Natural killer cell (primary cell): ENCODE measurements around the gene TEPSIN. TPM values are rescaled to one million over a fixed set of nuclear protein-coding genes. Genes with fewer than 3 reads are reported as not detected.

Source experiments
- ATAC-seq, 3 donors: fragments of 150-1000 bp in 2 of 3; fragments of 200-7000 bp in 1 of 3; cut with Tn5 transposase; 1 replicate in 1 of 3; 2 replicates in 2 of 3; pipeline ENCODE4 v1.10.0; 2021; ENCODE audit warnings: mild to moderate bottlenecking in 2 of 3, moderate library complexity in 2 of 3
- DNase-seq, 2 donors: peaks; one replicate each; pipeline versions ENCODE4 v3.0.0 to v3.0.0-alpha.2; 2013 to 2021; ENCODE audit warnings: mixed read lengths in 1 of 2
- H3K27ac ChIP-seq: one replicate; pipeline ENCODE4 v1.5.1; 2013; ENCODE audit warnings: mild to moderate bottlenecking, low read length
- H3K27me3 ChIP-seq: one replicate; pipeline ENCODE4 v1.6.1; 2013; ENCODE audit warnings: low read length; ENCODE audit not compliant: control insufficient read depth, insufficient read depth
- H3K36me3 ChIP-seq: one replicate; pipeline ENCODE4 v1.6.1; 2013; ENCODE audit warnings: low read length; ENCODE audit not compliant: control insufficient read depth, insufficient read depth
- H3K4me1 ChIP-seq: one replicate; pipeline ENCODE4 v1.6.1; 2013; ENCODE audit warnings: low read length; ENCODE audit not compliant: control insufficient read depth, insufficient read depth
- H3K4me3 ChIP-seq: one replicate; pipeline ENCODE4 v1.5.1; 2013; ENCODE audit warnings: low read length
- H3K9me3 ChIP-seq: one replicate; pipeline ENCODE4 v1.6.1; 2013; ENCODE audit warnings: low read length; ENCODE audit not compliant: control insufficient read depth, insufficient read depth
- H3K27ac Mint-ChIP-seq, 2 donors: one replicate each; pipeline ENCODE4 v1.8.0; 2022; ENCODE audit warnings: mild to moderate bottlenecking in 2 of 2, mixed read lengths in 2 of 2, moderate library complexity in 1 of 2
- H3K27me3 Mint-ChIP-seq, 2 donors: one replicate each; pipeline ENCODE4 v1.8.0; 2022; ENCODE audit warnings: low read depth in 2 of 2, mixed read lengths in 2 of 2
- H3K36me3 Mint-ChIP-seq: one replicate; pipeline ENCODE4 v1.8.0; 2022; ENCODE audit warnings: mixed read lengths
- H3K4me1 Mint-ChIP-seq, 2 donors: one replicate each; pipeline ENCODE4 v1.8.0; 2022; ENCODE audit warnings: mixed read lengths in 2 of 2
- H3K4me3 Mint-ChIP-seq: one replicate; pipeline ENCODE4 v1.8.0; 2022; ENCODE audit warnings: mild to moderate bottlenecking, moderate library complexity, mixed read lengths
- H3K9me3 Mint-ChIP-seq, 2 donors: one replicate each; pipeline ENCODE4 v1.8.0; 2022; ENCODE audit warnings: mixed read lengths in 2 of 2
- WGBS: methylation state at CpG from one replicate; pipeline ENCODE4 v1.1.7; 2013; ENCODE audit warnings: missing lambda C conversion rate; ENCODE audit not compliant: insufficient coverage; 5-methylcytosine and 5-hydroxymethylcytosine counted together
- intact Hi-C: fragments of 100-400 bp; cut with micrococcal nuclease; formaldehyde crosslinking; loops from one replicate; pipeline ENCODE4 v1.14.2; 2022
- total RNA-seq, 4 donors: library from RNA; stranded (reverse); fragments of 120-200 nt in 1 of 4; gene quantifications; one replicate each; pipeline versions ENCODE4 v1.2.3 to v1.2.4, GENCODE V29; 2013 to 2022
- TF ChIP-seq, protein P1 (sequence below): fragments of 200-600 bp; IDR thresholded peaks from one replicate; pipeline ENCODE4 v1.8.0; 2022; ENCODE audit warnings: antibody characterized with exemption

The TEPSIN gene
- total RNA-seq, 3 donors from 2014 or later (not counting 1 experiment from before 2014, with no cell fraction given) = 89.8 to 137 (median 126) TPM

- TF ChIP-seq, protein P1, sequence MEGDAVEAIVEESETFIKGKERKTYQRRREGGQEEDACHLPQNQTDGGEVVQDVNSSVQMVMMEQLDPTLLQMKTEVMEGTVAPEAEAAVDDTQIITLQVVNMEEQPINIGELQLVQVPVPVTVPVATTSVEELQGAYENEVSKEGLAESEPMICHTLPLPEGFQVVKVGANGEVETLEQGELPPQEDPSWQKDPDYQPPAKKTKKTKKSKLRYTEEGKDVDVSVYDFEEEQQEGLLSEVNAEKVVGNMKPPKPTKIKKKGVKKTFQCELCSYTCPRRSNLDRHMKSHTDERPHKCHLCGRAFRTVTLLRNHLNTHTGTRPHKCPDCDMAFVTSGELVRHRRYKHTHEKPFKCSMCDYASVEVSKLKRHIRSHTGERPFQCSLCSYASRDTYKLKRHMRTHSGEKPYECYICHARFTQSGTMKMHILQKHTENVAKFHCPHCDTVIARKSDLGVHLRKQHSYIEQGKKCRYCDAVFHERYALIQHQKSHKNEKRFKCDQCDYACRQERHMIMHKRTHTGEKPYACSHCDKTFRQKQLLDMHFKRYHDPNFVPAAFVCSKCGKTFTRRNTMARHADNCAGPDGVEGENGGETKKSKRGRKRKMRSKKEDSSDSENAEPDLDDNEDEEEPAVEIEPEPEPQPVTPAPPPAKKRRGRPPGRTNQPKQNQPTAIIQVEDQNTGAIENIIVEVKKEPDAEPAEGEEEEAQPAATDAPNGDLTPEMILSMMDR = no peak
- Histone ChIP-seq H3K9me3 (no peaks in the 10 kb centered on the region), H3K27ac (no peak overlapping the region), H3K27me3 (no peaks in the 10 kb centered on the region), H3K4me3 (no peak overlapping the region), H3K36me3 (peaks cover 8% of the 10 kb centered on the region), H3K4me1 (peaks cover 22% of the 10 kb centered on the region)
- intact Hi-C loops = loop anchor here (10.0 kb wide), 1 partner anchor 210 kb away; the partner anchor contains the start of gene BAIAP2
- H3K9me3 Mint-ChIP-seq = no peaks in the 10 kb centered on the region
- WGBS = 84% methylated on average over 25 of the region's 25 CpGs
- H3K36me3 Mint-ChIP-seq = no peaks in the 10 kb centered on the region
- H3K4me3 Mint-ChIP-seq = peak overlapping the region; percentile 2
- H3K27me3 Mint-ChIP-seq = no peaks in the 10 kb centered on the region
- peaks cover 18 to 19% of the 10 kb centered on the region in 2 donors for H3K4me1 Mint-ChIP-seq
- H3K27ac Mint-ChIP-seq = no peak overlapping the region
- DNase-seq = no peak
- no peak for ATAC-seq
These were observed 6.3 kb upstream of the TEPSIN start for GRCh38 chr17:81245024-81245664.

DNA sequence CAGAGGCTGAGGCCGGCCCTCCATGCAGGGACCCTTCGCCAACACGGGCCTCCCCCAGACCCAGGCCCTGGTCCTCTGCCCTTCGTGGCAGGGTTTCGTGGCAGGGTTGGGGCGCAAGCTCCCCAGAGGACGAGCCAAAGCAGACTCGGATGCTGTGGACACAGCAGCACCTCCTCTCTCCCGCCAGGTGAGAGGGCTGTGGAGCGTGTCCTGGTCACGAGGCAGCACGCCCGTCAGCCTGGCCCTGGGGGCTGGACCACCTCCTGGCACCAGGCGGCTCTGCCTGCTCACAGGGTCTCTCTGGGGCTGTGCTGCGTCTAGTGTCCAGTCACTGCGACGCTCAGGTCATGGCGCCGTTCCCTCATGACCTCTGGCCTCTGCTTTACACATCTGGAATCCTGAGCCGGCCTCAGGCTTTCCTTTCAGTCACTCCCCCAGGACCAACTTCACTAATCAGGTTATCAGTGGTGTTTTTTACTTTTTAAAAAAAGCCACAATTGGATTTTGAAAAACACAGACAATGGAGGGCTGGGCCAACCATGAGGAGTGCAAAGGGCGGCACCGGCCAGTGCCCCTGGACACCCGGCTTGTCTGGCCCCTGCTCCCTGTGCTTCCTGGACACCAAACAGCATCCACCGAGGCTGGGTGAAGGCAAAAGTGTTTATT lies 5.6 kb upstream of the TEPSIN start:
- H3K9me3 Mint-ChIP-seq = no peaks in the 10 kb centered on the region
- 87% methylated on average over 24 of the region's 24 CpGs for WGBS
- peaks cover 18 to 19% of the 10 kb centered on the region in 2 donors for H3K4me1 Mint-ChIP-seq
- Histone ChIP-seq H3K27me3 (no peaks in the 10 kb centered on the region), H3K4me3 (no peak overlapping the region), H3K27ac (no peak overlapping the region), H3K9me3 (no peaks in the 10 kb centered on the region), H3K36me3 (peaks cover 2% of the 10 kb centered on the region), H3K4me1 (peaks cover 28% of the 10 kb centered on the region)
- H3K36me3 Mint-ChIP-seq = no peaks in the 10 kb centered on the region
- H3K27me3 Mint-ChIP-seq = no peaks in the 10 kb centered on the region
- ATAC-seq (no peak), DNase-seq (no peak)
- no peak overlapping the region for H3K27ac Mint-ChIP-seq
- TF ChIP-seq, protein P1 = no peak
- H3K4me3 Mint-ChIP-seq = peak overlapping the region; percentile 2
- intact Hi-C loops = loop anchor here (10.0 kb wide), 1 partner anchor 210 kb away; the partner anchor contains the start of gene BAIAP2

DNA sequence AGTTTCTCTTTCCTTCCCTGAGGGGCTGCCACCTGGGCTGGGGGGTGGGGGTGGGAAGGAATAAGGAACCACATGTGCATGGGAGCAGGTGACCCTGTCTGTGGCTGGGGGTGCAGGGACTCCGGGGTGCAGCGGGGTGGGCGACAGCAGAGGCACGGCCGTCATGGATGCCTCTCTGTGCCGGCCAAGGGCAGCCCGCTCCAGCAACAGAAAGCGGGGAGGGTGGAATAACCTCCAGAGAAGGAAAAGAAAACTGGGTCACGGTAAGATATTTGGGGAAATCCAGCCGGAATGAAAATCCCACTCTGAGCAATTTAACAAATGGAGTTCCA lies 4.4 kb upstream of the TEPSIN start:
- DNase-seq (no peak), ATAC-seq (no peak)
- no peaks in the 10 kb centered on the region for H3K9me3 Mint-ChIP-seq
- peaks cover 18 to 24% of the 10 kb centered on the region in 2 donors for H3K4me1 Mint-ChIP-seq
- no peaks in the 10 kb centered on the region for H3K27me3 Mint-ChIP-seq
- Histone ChIP-seq H3K36me3 (no peaks in the 10 kb centered on the region), H3K9me3 (no peaks in the 10 kb centered on the region), H3K27me3 (no peaks in the 10 kb centered on the region), H3K4me3 (no peak overlapping the region), H3K4me1 (peaks cover 31% of the 10 kb centered on the region), H3K27ac (no peak overlapping the region)
- TF ChIP-seq, protein P1 = no peak
- intact Hi-C loops = loop anchor here (10.0 kb wide), 1 partner anchor 208 kb away; the partner anchor contains the start of gene BAIAP2
- H3K27ac Mint-ChIP-seq = no peak overlapping the region
- H3K4me3 Mint-ChIP-seq = no peak overlapping the region
- no peaks in the 10 kb centered on the region for H3K36me3 Mint-ChIP-seq
- WGBS = 92% methylated on average over 10 of the region's 10 CpGs
